Hindlimb muscle (tissue), 1 donor: ENCODE measurements around the gene ARL4C. TPM values are rescaled to one million over a fixed set of nuclear protein-coding genes. Genes with fewer than 3 reads are reported as not detected.
A peak's percentile ranks its signal among the peaks of the same experiment; 100 is the strongest.
"Not testable (repeated sequence)": the region's sequence is repeated elsewhere in the genome, so short reads cannot be mapped to it uniquely, and the experiment has no call there.

Experiments used
- DNase-seq: peaks from one replicate; pipeline ENCODE4 v3.0.0-alpha.2; 2013
- polyA plus RNA-seq: library from polyadenylated mRNA; unstranded; fragments of 120-200 nt; gene quantifications from one replicate; pipeline ENCODE4 v1.2.1, GENCODE V29; 2013; ENCODE audit not compliant: insufficient read length

The ARL4C gene
- polyA plus RNA-seq, 1 donor, result 4.1 TPM

- no peak for DNase-seq
These were observed 24.7 kb downstream of the ARL4C start for GRCh38 chr2:234472155-234472554.

- DNase-seq, result no peak
These were observed 26.9 kb downstream of the ARL4C start for GRCh38 chr2:234469972-234470371.

GRCh38 chr2:234469251-234469845 is 27.5 kb downstream of the ARL4C start:
- no peak for DNase-seq

- no peak for DNase-seq
These were observed 28.4 kb downstream of the ARL4C start for GRCh38 chr2:234468503-234468902.

- DNase-seq, result no peak
These were observed 29.6 kb downstream of the ARL4C start for GRCh38 chr2:234467289-234467688.

- DNase-seq, result no peak
These were observed 32.6 kb downstream of the ARL4C start for GRCh38 chr2:234464291-234464645.

- DNase-seq, result no peak
These were observed 33.1 kb downstream of the ARL4C start for GRCh38 chr2:234463626-234464290.

GRCh38 chr2:234462218-234462992 is 34.5 kb downstream of the ARL4C start:
- DNase-seq, result no peak

GRCh38 chr2:234459401-234460009 is 37.4 kb downstream of the ARL4C start:
- DNase-seq, result no peak

- DNase-seq, result no peak
These were observed 38.4 kb downstream of the ARL4C start for GRCh38 chr2:234458466-234458865.

GRCh38 chr2:234457421-234457820 is 39.5 kb downstream of the ARL4C start:
- DNase-seq, result no peak

- not testable (repeated sequence) for DNase-seq
These were observed 41.6 kb downstream of the ARL4C start for GRCh38 chr2:234455246-234455645.

- DNase-seq, result no peak
These were observed 42.4 kb downstream of the ARL4C start for GRCh38 chr2:234454433-234454832.

GRCh38 chr2:234453216-234453615 is 43.7 kb downstream of the ARL4C start:
- no peak for DNase-seq

GRCh38 chr2:234451852-234452625 is 44.8 kb downstream of the ARL4C start:
- DNase-seq, result no peak

GRCh38 chr2:234451242-234451641 is 45.6 kb downstream of the ARL4C start:
- no peak for DNase-seq

- no peak for DNase-seq
These were observed 46.3 kb downstream of the ARL4C start for GRCh38 chr2:234450431-234451124.

GRCh38 chr2:234448506-234449184 is 48.2 kb downstream of the ARL4C start:
- no peak for DNase-seq

GRCh38 chr2:234447963-234448362 is 48.9 kb downstream of the ARL4C start:
- DNase-seq, result no peak

- DNase-seq, result no peak
These were observed 49.7 kb downstream of the ARL4C start for GRCh38 chr2:234447189-234447588.

- DNase-seq, result peak; percentile 21
These were observed 50.3 kb downstream of the ARL4C start for GRCh38 chr2:234446404-234447076.
